PFSK-1 (cell line): ENCODE measurements around the gene LIPA.

Experiments used
- FOXP2 ChIP-seq: optimal IDR thresholded peaks from 2 replicates; pipeline ENCODE3; 2011; ENCODE audit warnings: borderline replicate concordance, control low read depth, inconsistent platforms; ENCODE audit not compliant: insufficient read depth; ENCODE audit errors: extremely low read length, extremely low read depth
- POLR2AphosphoS5 ChIP-seq: IDR thresholded peaks from 2 replicates; pipeline ENCODE4 v1.6.1; 2012; ENCODE audit warnings: low read depth, mild to moderate bottlenecking, control low read depth, low read length, moderate library complexity
- REST ChIP-seq, 2 experiments: IDR thresholded peaks; 2 replicates each; pipeline versions ENCODE4 v1.6.1 to v1.8.0; 2011 to 2012; ENCODE audit warnings: low read depth in 2 of 2, low read length in 2 of 2, control low read depth in 1 of 2, inconsistent platforms in 1 of 2, mild to moderate bottlenecking in 1 of 2, moderate library complexity in 1 of 2; ENCODE audit not compliant: insufficient read depth in 1 of 2
- SIN3A ChIP-seq: IDR thresholded peaks from 2 replicates; pipeline ENCODE4 v1.6.1; 2012; ENCODE audit warnings: mild to moderate bottlenecking, low read length, moderate library complexity, borderline replicate concordance; ENCODE audit not compliant: insufficient read depth
- TAF1 ChIP-seq: IDR thresholded peaks from 2 replicates; pipeline ENCODE4 v1.6.1; 2012; ENCODE audit warnings: low read length, control low read depth, borderline replicate concordance; ENCODE audit not compliant: insufficient read depth

LIPA gene

GRCh38 chr10:89165923-89166322 is 85.7 kb downstream of the LIPA start:
- no peak for TF ChIP-seq REST (IDR thresholded peaks at IDR 0.05; ENCODE audit: insufficient read depth in 1 of 2, low read depth in 2 of 2, low read length in 2 of 2)
- no peak for TF ChIP-seq FOXP2
- no peak for TF ChIP-seq POLR2AphosphoS5
- TF ChIP-seq SIN3A, result no peak

- no peak for TF ChIP-seq SIN3A
These were observed 86.7 kb downstream of the LIPA start for GRCh38 chr10:89164920-89165319.

- no peak for TF ChIP-seq SIN3A
- TF ChIP-seq POLR2AphosphoS5, result no peak
- no peak for TF ChIP-seq FOXP2
- TF ChIP-seq TAF1, result no peak
- no peak for TF ChIP-seq REST (IDR thresholded peaks at IDR 0.05; ENCODE audit: insufficient read depth in 1 of 2, low read depth in 2 of 2, low read length in 2 of 2)
These were observed 87.5 kb downstream of the LIPA start for GRCh38 chr10:89164080-89164479.
